ENCODE measurements around the gene SYS1.

DNA sequence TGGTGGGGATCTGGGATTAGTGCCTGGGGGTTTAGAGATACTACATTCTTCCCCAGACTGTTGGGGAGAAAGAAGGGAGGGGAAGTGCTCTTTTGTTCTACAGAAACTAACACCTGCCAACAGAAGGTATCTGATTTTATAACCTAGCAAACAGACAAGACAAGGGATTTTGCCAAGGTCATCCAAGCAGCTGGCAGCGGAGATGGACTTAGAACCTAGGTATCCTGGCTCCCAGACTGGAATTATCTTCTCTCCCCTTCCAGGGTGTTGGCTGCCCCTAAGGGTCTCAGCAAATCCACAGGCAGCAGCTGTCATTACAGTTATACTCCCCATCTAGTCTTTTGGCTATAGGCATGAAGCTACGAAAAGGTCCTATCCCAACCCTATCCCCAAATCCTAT, 23.2 kb upstream of the SYS1 start:
- TF ChIP-seq, protein P1, sequence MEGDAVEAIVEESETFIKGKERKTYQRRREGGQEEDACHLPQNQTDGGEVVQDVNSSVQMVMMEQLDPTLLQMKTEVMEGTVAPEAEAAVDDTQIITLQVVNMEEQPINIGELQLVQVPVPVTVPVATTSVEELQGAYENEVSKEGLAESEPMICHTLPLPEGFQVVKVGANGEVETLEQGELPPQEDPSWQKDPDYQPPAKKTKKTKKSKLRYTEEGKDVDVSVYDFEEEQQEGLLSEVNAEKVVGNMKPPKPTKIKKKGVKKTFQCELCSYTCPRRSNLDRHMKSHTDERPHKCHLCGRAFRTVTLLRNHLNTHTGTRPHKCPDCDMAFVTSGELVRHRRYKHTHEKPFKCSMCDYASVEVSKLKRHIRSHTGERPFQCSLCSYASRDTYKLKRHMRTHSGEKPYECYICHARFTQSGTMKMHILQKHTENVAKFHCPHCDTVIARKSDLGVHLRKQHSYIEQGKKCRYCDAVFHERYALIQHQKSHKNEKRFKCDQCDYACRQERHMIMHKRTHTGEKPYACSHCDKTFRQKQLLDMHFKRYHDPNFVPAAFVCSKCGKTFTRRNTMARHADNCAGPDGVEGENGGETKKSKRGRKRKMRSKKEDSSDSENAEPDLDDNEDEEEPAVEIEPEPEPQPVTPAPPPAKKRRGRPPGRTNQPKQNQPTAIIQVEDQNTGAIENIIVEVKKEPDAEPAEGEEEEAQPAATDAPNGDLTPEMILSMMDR (IDR thresholded peaks at IDR 0.05; ENCODE audit: extremely low read depth in 1 of 2, insufficient read depth in 1 of 2, low read depth in 1 of 2, low read length in 2 of 2), result no peak
- no peak for TF ChIP-seq POLR2A (IDR thresholded peaks at IDR 0.05; ENCODE audit: low read depth, low read length)
- no peak for TF ChIP-seq POLR2AphosphoS5 (IDR thresholded peaks at IDR 0.05; ENCODE audit: insufficient read depth, low read depth, low read length)
- TF ChIP-seq EZH2 (IDR thresholded peaks at IDR 0.05; ENCODE audit: borderline replicate concordance, low read depth, low read length, severe bottlenecking), result no peak
- no peak for TF ChIP-seq JUN (IDR thresholded peaks at IDR 0.05; ENCODE audit: borderline replicate concordance, insufficient read depth, insufficient read length, low read depth)
- no peak for TF ChIP-seq FOS (IDR thresholded peaks at IDR 0.05; ENCODE audit: borderline replicate concordance, insufficient read depth, low read length)
